Amniotic epithelial cell (primary cell): ENCODE measurements around the gene KCNC4.

Source experiments
- DNase-seq: peaks from one replicate; pipeline ENCODE4 v3.0.0-alpha.2; 2010; ENCODE audit warnings: low read depth

KCNC4 gene

GRCh38 chr1:110188035-110188618 lies 22.0 kb upstream of the KCNC4 start:
- DNase-seq = peak; percentile 57

- DNase-seq = no peak
Observed at GRCh38 chr1:110189181-110189580, 20.9 kb upstream of the KCNC4 start.

- no peak for DNase-seq
Observed at GRCh38 chr1:110190282-110190929, 19.7 kb upstream of the KCNC4 start.

GRCh38 chr1:110192541-110192940 lies 17.6 kb upstream of the KCNC4 start:
- no peak for DNase-seq

GRCh38 chr1:110195196-110195595 lies 14.9 kb upstream of the KCNC4 start:
- DNase-seq = no peak

- peak; percentile 43 for DNase-seq
Observed at GRCh38 chr1:110196917-110197765, 13.0 kb upstream of the KCNC4 start.

GRCh38 chr1:110197905-110198629 lies 12.0 kb upstream of the KCNC4 start:
- no peak for DNase-seq

GRCh38 chr1:110198746-110199145 lies 11.4 kb upstream of the KCNC4 start:
- no peak for DNase-seq

- DNase-seq = no peak
Observed at GRCh38 chr1:110200190-110200589, 9.9 kb upstream of the KCNC4 start.

- DNase-seq = no peak
Observed at GRCh38 chr1:110200666-110201065, 9.4 kb upstream of the KCNC4 start.

- DNase-seq = no peak
Observed at GRCh38 chr1:110201157-110201825, 8.8 kb upstream of the KCNC4 start.

GRCh38 chr1:110203021-110203661 lies 7.0 kb upstream of the KCNC4 start:
- peak; percentile 63 for DNase-seq

GRCh38 chr1:110205156-110205555 lies 5.0 kb upstream of the KCNC4 start:
- no peak for DNase-seq

- DNase-seq = peak; percentile 55
Observed at GRCh38 chr1:110205591-110206155, 4.4 kb upstream of the KCNC4 start.

GRCh38 chr1:110206261-110206920 lies 3.7 kb upstream of the KCNC4 start:
- DNase-seq = no peak

GRCh38 chr1:110207831-110208230 lies 2.3 kb upstream of the KCNC4 start:
- no peak for DNase-seq

- no peak for DNase-seq
Observed at GRCh38 chr1:110208916-110209645, 1.0 kb upstream of the KCNC4 start.

GRCh38 chr1:110210604-110211495 lies 736 bp downstream of the KCNC4 start:
- peak; percentile 25 for DNase-seq
